Natural killer cell (primary cell): ENCODE results near the gene CCN5. TPM values are rescaled to one million over a fixed set of nuclear protein-coding genes. Genes with fewer than 3 reads are reported as not detected.

Experiments used
- ATAC-seq, 3 donors: fragments of 150-1000 bp in 2 of 3; fragments of 200-7000 bp in 1 of 3; cut with Tn5 transposase; 1 replicate in 1 of 3; 2 replicates in 2 of 3; pipeline ENCODE4 v1.10.0; 2021; ENCODE audit warnings: mild to moderate bottlenecking in 2 of 3, moderate library complexity in 2 of 3
- DNase-seq, 2 donors: peaks; one replicate each; pipeline versions ENCODE4 v3.0.0 to v3.0.0-alpha.2; 2013 to 2021; ENCODE audit warnings: mixed read lengths in 1 of 2
- H3K27ac ChIP-seq: one replicate; pipeline ENCODE4 v1.5.1; 2013; ENCODE audit warnings: mild to moderate bottlenecking, low read length
- H3K27me3 ChIP-seq: one replicate; pipeline ENCODE4 v1.6.1; 2013; ENCODE audit warnings: low read length; ENCODE audit not compliant: control insufficient read depth, insufficient read depth
- H3K36me3 ChIP-seq: one replicate; pipeline ENCODE4 v1.6.1; 2013; ENCODE audit warnings: low read length; ENCODE audit not compliant: control insufficient read depth, insufficient read depth
- H3K4me1 ChIP-seq: one replicate; pipeline ENCODE4 v1.6.1; 2013; ENCODE audit warnings: low read length; ENCODE audit not compliant: control insufficient read depth, insufficient read depth
- H3K4me3 ChIP-seq: one replicate; pipeline ENCODE4 v1.5.1; 2013; ENCODE audit warnings: low read length
- H3K9me3 ChIP-seq: one replicate; pipeline ENCODE4 v1.6.1; 2013; ENCODE audit warnings: low read length; ENCODE audit not compliant: control insufficient read depth, insufficient read depth
- H3K27ac Mint-ChIP-seq, 2 donors: one replicate each; pipeline ENCODE4 v1.8.0; 2022; ENCODE audit warnings: mild to moderate bottlenecking in 2 of 2, mixed read lengths in 2 of 2, moderate library complexity in 1 of 2
- H3K27me3 Mint-ChIP-seq, 2 donors: one replicate each; pipeline ENCODE4 v1.8.0; 2022; ENCODE audit warnings: low read depth in 2 of 2, mixed read lengths in 2 of 2
- H3K36me3 Mint-ChIP-seq: one replicate; pipeline ENCODE4 v1.8.0; 2022; ENCODE audit warnings: mixed read lengths
- H3K4me1 Mint-ChIP-seq, 2 donors: one replicate each; pipeline ENCODE4 v1.8.0; 2022; ENCODE audit warnings: mixed read lengths in 2 of 2
- H3K4me3 Mint-ChIP-seq: one replicate; pipeline ENCODE4 v1.8.0; 2022; ENCODE audit warnings: mild to moderate bottlenecking, moderate library complexity, mixed read lengths
- H3K9me3 Mint-ChIP-seq, 2 donors: one replicate each; pipeline ENCODE4 v1.8.0; 2022; ENCODE audit warnings: mixed read lengths in 2 of 2
- WGBS: methylation state at CpG from one replicate; pipeline ENCODE4 v1.1.7; 2013; ENCODE audit warnings: missing lambda C conversion rate; ENCODE audit not compliant: insufficient coverage; 5-methylcytosine and 5-hydroxymethylcytosine counted together
- intact Hi-C: fragments of 100-400 bp; cut with micrococcal nuclease; formaldehyde crosslinking; loops from one replicate; pipeline ENCODE4 v1.14.2; 2022
- total RNA-seq, 4 donors: library from RNA; stranded (reverse); fragments of 120-200 nt in 1 of 4; gene quantifications; one replicate each; pipeline versions ENCODE4 v1.2.3 to v1.2.4, GENCODE V29; 2013 to 2022
- TF ChIP-seq, protein P1 (sequence below): fragments of 200-600 bp; IDR thresholded peaks from one replicate; pipeline ENCODE4 v1.8.0; 2022; ENCODE audit warnings: antibody characterized with exemption

CCN5 gene
- total RNA-seq, 3 donors from 2014 or later (not counting 1 experiment from before 2014, with no cell fraction given), result not detected

GRCh38 chr20:44714102-44714700 is 968 bp upstream of the CCN5 start:
- no peak for DNase-seq
- Histone ChIP-seq H3K4me1 (peaks cover 7% of the 10 kb centered on the region), H3K27ac (no peak overlapping the region), H3K27me3 (no peaks in the 10 kb centered on the region), H3K9me3 (no peaks in the 10 kb centered on the region), H3K36me3 (no peaks in the 10 kb centered on the region), H3K4me3 (no peak overlapping the region)
- peaks cover 15 to 26% of the 10 kb centered on the region in 2 donors for H3K27me3 Mint-ChIP-seq
- H3K9me3 Mint-ChIP-seq, result no peaks in the 10 kb centered on the region
- no peak overlapping the region for H3K4me3 Mint-ChIP-seq
- H3K36me3 Mint-ChIP-seq, result no peaks in the 10 kb centered on the region
- whole genome bisulfite sequencing, result 73% methylated on average over 13 of the region's 13 CpGs
- H3K27ac Mint-ChIP-seq, result no peak overlapping the region
- TF ChIP-seq, protein P1, sequence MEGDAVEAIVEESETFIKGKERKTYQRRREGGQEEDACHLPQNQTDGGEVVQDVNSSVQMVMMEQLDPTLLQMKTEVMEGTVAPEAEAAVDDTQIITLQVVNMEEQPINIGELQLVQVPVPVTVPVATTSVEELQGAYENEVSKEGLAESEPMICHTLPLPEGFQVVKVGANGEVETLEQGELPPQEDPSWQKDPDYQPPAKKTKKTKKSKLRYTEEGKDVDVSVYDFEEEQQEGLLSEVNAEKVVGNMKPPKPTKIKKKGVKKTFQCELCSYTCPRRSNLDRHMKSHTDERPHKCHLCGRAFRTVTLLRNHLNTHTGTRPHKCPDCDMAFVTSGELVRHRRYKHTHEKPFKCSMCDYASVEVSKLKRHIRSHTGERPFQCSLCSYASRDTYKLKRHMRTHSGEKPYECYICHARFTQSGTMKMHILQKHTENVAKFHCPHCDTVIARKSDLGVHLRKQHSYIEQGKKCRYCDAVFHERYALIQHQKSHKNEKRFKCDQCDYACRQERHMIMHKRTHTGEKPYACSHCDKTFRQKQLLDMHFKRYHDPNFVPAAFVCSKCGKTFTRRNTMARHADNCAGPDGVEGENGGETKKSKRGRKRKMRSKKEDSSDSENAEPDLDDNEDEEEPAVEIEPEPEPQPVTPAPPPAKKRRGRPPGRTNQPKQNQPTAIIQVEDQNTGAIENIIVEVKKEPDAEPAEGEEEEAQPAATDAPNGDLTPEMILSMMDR, result no peak
- intact Hi-C loops, result no loop called here
- no peak for ATAC-seq
- H3K4me1 Mint-ChIP-seq, result peaks cover 0 to 8% of the 10 kb centered on the region in 2 donors

DNA sequence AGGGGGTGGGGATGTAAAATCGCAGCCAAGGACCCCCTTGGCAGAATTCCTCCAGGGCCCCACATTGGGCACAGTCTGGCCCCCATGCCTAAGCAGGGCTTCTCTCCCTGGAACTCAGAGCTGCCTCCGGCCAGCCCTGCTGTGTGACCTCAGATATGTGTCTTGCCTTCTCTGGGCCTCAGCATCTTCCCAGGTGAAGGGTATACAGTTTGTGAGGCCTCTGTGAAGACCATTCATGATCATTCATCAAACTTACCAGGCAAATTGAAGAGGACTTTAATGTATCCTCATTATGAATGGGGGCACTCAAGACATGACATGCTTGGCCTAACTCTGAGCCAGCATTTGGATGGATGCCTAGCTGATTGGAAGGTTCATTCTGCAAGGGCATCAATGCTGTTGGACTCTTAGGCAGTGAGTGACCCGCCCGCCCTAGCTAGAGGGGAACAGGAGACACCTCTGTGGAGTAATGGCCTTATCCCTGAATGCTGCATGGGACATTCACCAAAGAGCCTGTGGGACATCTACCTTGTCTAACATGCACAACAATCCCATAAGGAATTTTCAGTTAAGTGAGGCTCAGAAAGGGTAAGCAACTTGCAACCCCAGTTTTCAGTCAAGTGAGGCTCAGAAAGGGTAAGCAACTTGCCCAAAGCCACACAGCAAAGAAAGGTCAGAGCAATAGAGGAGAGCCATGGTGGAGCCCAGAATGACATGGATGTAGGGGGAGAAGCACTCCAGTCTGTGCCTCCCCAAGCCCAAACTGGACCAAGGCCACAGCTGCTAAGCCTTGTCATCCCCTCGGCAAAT is 535 bp downstream of the CCN5 start:
- Mint-ChIP-seq H3K27me3 (peaks cover 15 to 26% of the 10 kb centered on the region in 2 donors), H3K36me3 (no peaks in the 10 kb centered on the region), H3K27ac (no peak overlapping the region), H3K9me3 (no peaks in the 10 kb centered on the region), H3K4me1 (peaks cover 6 to 8% of the 10 kb centered on the region in 2 donors), H3K4me3 (no peak overlapping the region)
- no peak for ATAC-seq
- H3K4me1 ChIP-seq, result peaks cover 7% of the 10 kb centered on the region
- intact Hi-C loops, result no loop called here
- WGBS, result 94% methylated on average over 5 of the region's 5 CpGs
- TF ChIP-seq, protein P1, result no peak
- H3K36me3 ChIP-seq, result no peaks in the 10 kb centered on the region
- no peaks in the 10 kb centered on the region for H3K27me3 ChIP-seq
- H3K9me3 ChIP-seq, result no peaks in the 10 kb centered on the region
- DNase-seq, result no peak
- H3K4me3 ChIP-seq, result no peak overlapping the region
- no peak overlapping the region for H3K27ac ChIP-seq

DNA sequence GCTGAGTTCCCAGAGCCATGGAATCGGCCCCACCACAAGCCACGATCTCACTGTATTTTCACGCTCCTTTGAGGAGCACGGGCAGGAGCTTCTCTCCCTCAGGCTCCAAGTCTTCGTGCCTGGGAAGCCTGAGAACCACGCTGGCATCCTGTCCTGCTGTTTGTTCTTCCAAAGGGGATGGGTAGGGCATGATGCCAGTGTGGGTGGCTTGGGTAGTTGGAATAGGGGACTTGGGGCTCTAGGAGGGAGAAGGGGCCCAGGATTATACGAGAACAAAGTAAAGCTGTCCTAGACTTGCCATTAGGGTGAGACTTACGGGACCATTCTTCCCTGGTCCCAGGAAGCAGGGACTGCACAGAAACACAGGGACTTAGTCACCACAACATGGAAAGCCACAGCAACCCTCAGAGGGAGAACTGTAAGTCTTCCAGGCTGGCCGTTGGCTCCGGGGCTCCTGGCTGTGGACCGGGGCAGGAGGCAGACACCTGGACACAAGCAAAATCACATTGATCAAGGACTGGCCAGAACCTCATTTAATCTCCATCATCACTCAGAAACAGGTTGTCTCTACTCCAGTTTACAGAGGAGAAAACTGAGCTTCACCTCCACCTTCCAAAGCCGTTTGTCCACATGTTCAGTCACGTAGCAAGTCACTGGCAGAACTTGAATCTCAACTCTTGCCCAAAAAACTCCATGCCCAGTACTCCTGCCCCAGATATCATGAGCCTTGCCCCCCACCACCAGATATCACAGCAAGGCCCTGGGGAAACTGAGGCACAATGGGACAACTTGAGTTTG is 1.3 kb downstream of the CCN5 start:
- no peaks in the 10 kb centered on the region for H3K36me3 ChIP-seq
- TF ChIP-seq, protein P1, result no peak
- no peak for ATAC-seq
- H3K27ac ChIP-seq, result no peak overlapping the region
- Mint-ChIP-seq H3K4me1 (peaks cover 8 to 10% of the 10 kb centered on the region in 2 donors), H3K27ac (no peak overlapping the region), H3K4me3 (no peak overlapping the region), H3K27me3 (peaks cover 13 to 22% of the 10 kb centered on the region in 2 donors), H3K9me3 (no peaks in the 10 kb centered on the region), H3K36me3 (no peaks in the 10 kb centered on the region)
- H3K27me3 ChIP-seq, result no peaks in the 10 kb centered on the region
- H3K9me3 ChIP-seq, result no peaks in the 10 kb centered on the region
- no peak for DNase-seq
- no peak overlapping the region for H3K4me3 ChIP-seq
- intact Hi-C loops, result no loop called here
- peaks cover 7% of the 10 kb centered on the region for H3K4me1 ChIP-seq
- 91% methylated on average over 13 of the region's 13 CpGs for WGBS
